GM21447 (cell line): ENCODE measurements around the gene TRMO.
"Not testable (repeated sequence)": the region's sequence is repeated elsewhere in the genome, so short reads cannot be mapped to it uniquely, and the experiment has no call there.

ENCODE experiments used
- ATAC-seq: cut with Tn5 transposase; IDR thresholded peaks from one replicate; pipeline ENCODE4 v1.9.1; 2021; ENCODE audit not compliant: unreplicated experiment

Gene TRMO, protein sequence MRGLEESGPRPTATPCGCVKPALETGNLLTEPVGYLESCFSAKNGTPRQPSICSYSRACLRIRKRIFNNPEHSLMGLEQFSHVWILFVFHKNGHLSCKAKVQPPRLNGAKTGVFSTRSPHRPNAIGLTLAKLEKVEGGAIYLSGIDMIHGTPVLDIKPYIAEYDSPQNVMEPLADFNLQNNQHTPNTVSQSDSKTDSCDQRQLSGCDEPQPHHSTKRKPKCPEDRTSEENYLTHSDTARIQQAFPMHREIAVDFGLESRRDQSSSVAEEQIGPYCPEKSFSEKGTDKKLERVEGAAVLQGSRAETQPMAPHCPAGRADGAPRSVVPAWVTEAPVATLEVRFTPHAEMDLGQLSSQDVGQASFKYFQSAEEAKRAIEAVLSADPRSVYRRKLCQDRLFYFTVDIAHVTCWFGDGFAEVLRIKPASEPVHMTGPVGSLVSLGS

DNA sequence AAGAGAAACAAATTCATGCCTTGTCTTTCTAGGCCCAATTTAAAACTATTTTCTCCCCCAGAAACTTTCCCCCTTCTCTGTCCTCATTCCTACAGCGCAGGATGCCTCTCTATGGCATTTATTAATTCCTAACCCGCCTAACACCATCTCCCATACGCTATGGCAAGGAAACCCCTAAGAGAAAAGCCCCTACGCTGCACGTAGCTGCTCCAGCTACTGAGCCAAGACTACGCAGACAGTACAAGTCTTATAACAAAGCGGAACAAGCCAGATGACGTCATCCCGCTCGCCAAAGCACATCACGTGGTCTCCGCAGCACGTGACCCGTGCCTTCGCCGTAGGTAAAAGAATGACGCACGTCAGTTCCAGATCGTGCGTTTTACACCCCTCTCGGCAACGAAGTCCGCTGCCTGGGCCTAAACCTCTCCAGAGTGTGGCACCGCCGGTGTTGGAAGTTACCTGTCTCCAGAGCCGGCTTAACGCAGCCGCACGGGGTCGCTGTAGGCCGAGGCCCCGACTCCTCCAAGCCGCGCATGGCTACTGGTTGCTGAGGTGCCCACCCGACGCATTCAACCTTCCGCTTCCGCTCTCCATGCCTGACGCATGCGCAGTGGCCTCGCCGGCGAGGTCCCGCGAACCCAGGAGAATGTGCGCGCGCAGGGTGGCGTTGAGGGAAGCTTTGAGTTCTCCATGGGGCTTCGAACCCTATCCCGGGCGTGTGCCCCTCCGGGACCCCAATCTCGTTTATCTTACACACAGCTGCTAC, at the start of gene TRMO:
TSS of gene TRMO (minus strand) at position 542 of the 766 bp plus-strand sequence. CDS start at position 535, 7 bp downstream.
- peak; percentile 81 for ATAC-seq

- ATAC-seq = no peak
Measured at GRCh38 chr9:97970165-97970564, 47.9 kb upstream of the TRMO start.

- no peak for ATAC-seq
Measured at GRCh38 chr9:97969014-97969413, 46.7 kb upstream of the TRMO start.

DNA sequence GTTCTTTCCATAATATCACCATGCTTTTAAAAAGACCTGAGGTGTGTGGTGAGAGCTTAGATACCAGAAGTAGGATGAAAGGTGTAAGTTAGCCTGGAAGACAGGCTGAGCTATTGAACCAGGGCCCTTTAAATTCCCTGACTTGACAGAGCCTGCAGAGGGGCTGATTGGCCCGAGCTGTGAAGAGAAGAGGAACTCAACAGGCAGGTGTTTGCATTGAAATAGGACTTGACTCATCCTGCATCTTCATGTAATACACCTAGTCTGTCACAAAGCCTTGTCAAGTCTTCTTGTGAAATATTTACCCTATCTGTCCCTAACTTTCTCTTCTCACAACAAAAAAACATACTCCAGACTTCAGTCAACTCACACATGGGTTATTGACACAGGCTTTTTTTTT, 44.2 kb upstream of the TRMO start:
- ATAC-seq = no peak

GRCh38 chr9:97964901-97965300, 42.6 kb upstream of the TRMO start:
- ATAC-seq = no peak

DNA sequence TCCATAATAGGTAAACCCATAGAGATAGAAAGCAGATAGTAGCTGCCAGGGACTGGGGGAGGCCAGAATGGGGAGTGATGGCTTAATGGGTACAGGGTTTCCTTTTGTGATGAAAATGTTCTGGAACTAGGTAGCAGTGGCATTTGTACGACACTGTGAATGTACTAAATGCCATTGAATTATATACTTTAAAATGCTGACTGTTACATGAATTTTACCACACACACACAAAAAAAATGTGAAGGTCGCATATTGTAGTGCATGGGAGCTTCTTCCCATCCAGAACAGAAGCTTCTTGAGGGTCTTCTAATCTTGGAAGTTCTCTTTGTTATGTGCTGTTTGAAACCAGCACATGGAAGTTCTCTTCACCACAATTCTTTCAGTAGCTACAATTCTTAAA, 40.9 kb upstream of the TRMO start:
- ATAC-seq = no peak

GRCh38 chr9:97962575-97962974, 40.3 kb upstream of the TRMO start:
- ATAC-seq = no peak

DNA sequence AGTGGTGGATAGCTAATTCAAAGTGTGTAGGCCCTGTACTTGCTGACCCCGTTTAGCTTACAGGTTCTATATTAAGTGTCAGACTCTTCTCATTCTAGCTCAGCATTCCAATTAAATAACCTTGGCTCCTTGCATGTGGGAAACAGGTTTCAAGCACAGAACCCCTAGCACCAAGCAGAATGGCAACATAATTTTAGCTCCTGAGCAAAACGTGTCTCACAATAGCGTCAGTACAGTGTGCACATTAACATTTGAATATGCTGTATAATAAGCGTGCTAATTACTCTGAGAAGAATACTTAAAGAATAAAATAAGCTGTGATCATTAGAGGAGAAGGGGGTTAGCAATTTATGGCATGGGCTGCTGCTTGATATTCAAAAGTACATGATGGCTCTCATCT, 39.8 kb upstream of the TRMO start:
- no peak for ATAC-seq

DNA sequence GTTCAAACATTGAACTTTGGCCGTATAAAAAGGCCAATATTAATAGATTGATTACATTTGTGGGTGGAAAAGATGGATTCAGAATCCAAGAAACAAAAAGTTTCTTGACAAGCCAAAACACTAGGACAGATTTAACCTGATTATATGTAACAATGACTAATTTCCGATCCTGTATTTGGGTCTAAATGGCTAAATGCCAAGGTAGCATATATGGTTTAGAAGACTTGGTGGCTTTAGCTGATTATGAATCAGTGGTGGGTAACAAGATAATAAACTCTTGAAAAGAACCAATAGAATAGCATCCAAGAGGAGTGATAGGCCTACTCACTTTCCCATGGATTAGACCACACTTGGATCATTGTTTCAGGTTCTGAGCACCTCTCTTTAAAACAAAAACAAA, 39.1 kb upstream of the TRMO start:
- no peak for ATAC-seq

DNA sequence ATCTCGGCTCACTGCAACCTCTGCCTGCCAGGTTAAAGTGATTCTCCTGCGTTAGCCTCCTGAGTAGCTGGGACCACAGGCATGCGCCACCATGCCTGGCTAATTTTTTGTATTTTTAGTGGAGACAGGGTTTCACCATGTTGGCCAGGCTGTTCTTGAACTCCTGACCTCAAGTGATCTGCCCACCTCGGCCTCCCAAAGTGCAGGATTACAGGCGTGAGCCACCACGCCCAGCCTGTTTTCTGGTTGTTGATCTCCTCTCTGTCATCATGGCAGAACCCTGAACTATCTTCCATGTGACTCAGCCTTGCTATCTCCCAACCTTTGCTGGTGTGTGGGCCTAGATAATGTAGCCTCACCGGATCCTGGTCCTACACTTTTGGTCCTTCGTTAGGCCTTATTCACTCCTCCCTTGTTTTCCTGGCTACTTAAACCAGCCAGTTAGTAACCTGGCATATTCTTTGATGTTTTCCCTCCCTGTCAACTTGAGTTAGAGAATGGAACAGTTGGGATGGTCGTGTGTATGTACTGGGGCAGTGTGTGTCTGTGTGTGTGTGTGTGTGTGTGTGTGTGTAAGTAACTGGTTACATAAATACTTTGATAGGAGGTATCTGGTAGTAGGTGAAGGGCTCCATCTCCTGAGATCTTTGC, 38.5 kb upstream of the TRMO start:
- not testable (repeated sequence) for ATAC-seq

DNA sequence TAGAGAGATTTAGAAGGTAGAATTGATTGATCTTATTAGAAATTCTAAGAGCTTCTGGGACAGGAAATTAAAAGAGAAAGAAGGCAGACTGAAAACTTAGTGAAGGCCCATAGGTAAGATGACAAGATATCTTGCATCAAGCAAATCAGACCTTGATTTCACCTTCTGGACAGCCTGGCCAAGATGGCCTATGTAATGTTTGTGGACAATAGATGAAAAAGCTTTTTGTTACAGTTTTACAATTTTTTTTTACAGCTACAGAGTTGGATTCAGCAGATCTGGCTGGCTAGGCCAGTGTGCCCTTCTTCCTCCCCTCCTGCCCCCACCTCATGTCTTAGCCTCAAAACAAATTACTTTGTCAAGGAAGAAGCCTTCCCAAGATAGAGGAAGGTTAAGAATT, 37.3 kb upstream of the TRMO start:
- no peak for ATAC-seq

GRCh38 chr9:97958812-97959511, 36.7 kb upstream of the TRMO start:
- no peak for ATAC-seq

GRCh38 chr9:97956331-97956730, 34.0 kb upstream of the TRMO start:
- ATAC-seq = no peak

DNA sequence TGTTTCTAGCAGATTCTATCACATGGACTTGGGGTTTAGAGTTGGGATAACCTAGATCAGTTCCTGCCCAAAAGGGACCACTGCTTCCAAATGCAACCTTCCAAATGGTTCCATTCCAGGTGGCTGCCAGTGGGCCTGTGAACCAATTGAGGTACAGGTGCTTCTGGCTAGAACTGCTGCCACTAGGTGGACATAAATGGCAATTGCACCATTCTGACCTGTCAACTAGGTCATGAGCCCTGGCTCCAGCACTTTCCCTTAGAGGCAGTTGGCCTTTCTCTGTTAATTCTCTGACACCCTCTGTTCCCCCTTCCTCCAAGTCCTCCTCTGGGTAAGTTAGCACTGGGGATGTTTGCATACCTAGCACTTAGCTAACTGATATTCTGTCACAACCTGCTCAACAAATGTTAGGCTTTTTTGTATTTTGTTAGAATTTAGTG, 32.3 kb upstream of the TRMO start:
- ATAC-seq = peak; percentile 76

GRCh38 chr9:97950873-97951272, 28.6 kb upstream of the TRMO start:
- ATAC-seq = not testable (repeated sequence)

GRCh38 chr9:97947094-97947493, 24.8 kb upstream of the TRMO start:
- not testable (repeated sequence) for ATAC-seq

- ATAC-seq = not testable (repeated sequence)
Measured at GRCh38 chr9:97945470-97945869, 23.2 kb upstream of the TRMO start.

- ATAC-seq = no peak
Measured at GRCh38 chr9:97944612-97945011, 22.3 kb upstream of the TRMO start.

DNA sequence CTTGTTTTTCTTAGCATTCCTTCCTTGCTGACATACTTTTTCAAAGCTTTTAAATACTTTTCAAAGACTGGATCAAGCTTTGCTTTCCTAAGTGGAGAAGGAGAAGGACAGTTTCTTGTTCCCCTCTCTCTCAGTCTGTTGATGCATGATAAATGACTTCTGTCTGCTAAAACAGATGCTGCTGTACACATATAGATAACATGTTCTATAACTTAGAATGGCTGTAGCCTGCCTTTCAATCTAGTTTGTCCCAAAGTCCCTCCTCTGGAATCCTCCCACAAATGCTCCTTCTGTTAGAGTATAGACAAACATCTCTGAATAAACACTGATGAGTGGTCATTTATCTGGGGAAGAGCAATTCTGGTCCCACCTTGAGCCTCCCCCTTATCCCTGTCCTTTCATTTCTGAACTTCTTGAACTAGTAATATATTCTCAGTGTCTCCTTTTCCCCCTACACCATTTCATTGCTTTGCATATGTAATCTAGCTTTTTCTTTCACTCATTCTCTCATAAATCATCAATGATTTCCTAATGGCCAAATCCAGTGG, 21.1 kb upstream of the TRMO start:
- ATAC-seq = no peak

- no peak for ATAC-seq
Measured at GRCh38 chr9:97941323-97941722, 19.0 kb upstream of the TRMO start.

- ATAC-seq = no peak
Measured at GRCh38 chr9:97940741-97941140, 18.4 kb upstream of the TRMO start.
